Endodermal cell (in vitro differentiated cells): Measurements from ENCODE around the gene ZBTB20. TPM values are rescaled to one million over a fixed set of nuclear protein-coding genes. Genes with fewer than 3 reads are reported as not detected.

Experiments used
- DNase-seq: peaks from one replicate; pipeline ENCODE4 v3.0.0-alpha.2; 2017
- H3K27ac ChIP-seq: 2 replicates; pipeline ENCODE4 v1.5.1; 2013; ENCODE audit warnings: mild to moderate bottlenecking, low read depth, low read length, moderate library complexity
- H3K27me3 ChIP-seq: 2 replicates; pipeline ENCODE4 v1.6.1; 2013; ENCODE audit warnings: mild to moderate bottlenecking, low read length, moderate library complexity; ENCODE audit not compliant: insufficient read depth, control insufficient read depth, poor library complexity, severe bottlenecking
- H3K36me3 ChIP-seq: 2 replicates; pipeline ENCODE4 v1.7.0; 2013; ENCODE audit warnings: mild to moderate bottlenecking, low read length, moderate library complexity; ENCODE audit not compliant: control insufficient read depth, insufficient read depth
- H3K4me1 ChIP-seq: one replicate; pipeline ENCODE4 v1.7.0; 2013; ENCODE audit warnings: low read length; ENCODE audit not compliant: control insufficient read depth, insufficient read depth
- H3K4me3 ChIP-seq: 2 replicates; pipeline ENCODE4 v1.5.1; 2013; ENCODE audit warnings: mild to moderate bottlenecking, low read length, moderate library complexity
- H3K9ac ChIP-seq: 2 replicates; pipeline ENCODE4 v1.6.1; 2013; ENCODE audit warnings: mild to moderate bottlenecking, low read length, moderate library complexity; ENCODE audit not compliant: poor library complexity, severe bottlenecking; ENCODE audit errors: extremely low read depth
- H3K9me3 ChIP-seq: 2 replicates; pipeline ENCODE4 v1.6.1; 2013; ENCODE audit warnings: mild to moderate bottlenecking, low read length, moderate library complexity; ENCODE audit not compliant: control insufficient read depth
- H3K27ac Mint-ChIP-seq: 2 replicates; pipeline ENCODE4 v1.8.0; 2020; ENCODE audit warnings: mixed read lengths
- H3K27me3 Mint-ChIP-seq: 2 replicates; pipeline ENCODE4 v1.8.0; 2021; ENCODE audit warnings: mild to moderate bottlenecking, mixed read lengths; ENCODE audit not compliant: insufficient read depth
- H3K36me3 Mint-ChIP-seq: 2 replicates; pipeline ENCODE4 v1.8.0; 2020; ENCODE audit warnings: low read depth, mixed read lengths
- H3K4me1 Mint-ChIP-seq: 2 replicates; pipeline ENCODE4 v1.8.0; 2020; ENCODE audit warnings: mixed read lengths
- H3K4me3 Mint-ChIP-seq: 2 replicates; pipeline ENCODE4 v1.8.0; 2020; ENCODE audit warnings: mild to moderate bottlenecking, moderate library complexity, mixed read lengths
- H3K9me3 Mint-ChIP-seq: 2 replicates; pipeline ENCODE4 v1.8.0; 2020; ENCODE audit warnings: mild to moderate bottlenecking, mixed read lengths
- CTCF ChIP-seq: fragments of 200-600 bp; sonication (generic); conservative IDR thresholded peaks from 2 replicates; pipeline ENCODE4 v1.5.0; 2021; ENCODE audit warnings: antibody characterized with exemption, mild to moderate bottlenecking
- WGBS, 2 experiments: methylation state at CpG; one replicate each; pipeline versions ENCODE4 v1.1.5 to v1.1.7; 2013; ENCODE audit warnings: missing lambda C conversion rate in 2 of 2, mixed read lengths in 1 of 2; ENCODE audit not compliant: insufficient coverage in 1 of 2, insufficient read length in 1 of 2; 5-methylcytosine and 5-hydroxymethylcytosine counted together
- total RNA-seq, 2 donors: library from RNA; stranded (reverse); fragmentation: NEBNext Ultra II Directional in 1 of 2; extraction: Animal tissue kit (Norgen Biotek cat#: 25700) in 1 of 2; gene quantifications; 2 replicates in 1 of 2; 3 replicates in 1 of 2; pipeline ENCODE4 v1.2.1, GENCODE V29; 2021

The ZBTB20 gene
- total RNA-seq, 2 donors from 2014 or later, result 1.6 to 2.9 TPM

GRCh38 chr3:114356066-114356465 lies 791.0 kb downstream of the ZBTB20 start:
- Histone ChIP-seq H3K27me3 (no peaks in the 10 kb centered on the region), H3K9me3 (no peaks in the 10 kb centered on the region), H3K4me3 (no peak overlapping the region), H3K4me1 (no peaks in the 10 kb centered on the region), H3K36me3 (no peaks in the 10 kb centered on the region), H3K9ac (no peak overlapping the region), H3K27ac (peak overlapping the region; percentile 80)
- Mint-ChIP-seq H3K4me3 (no peak overlapping the region), H3K27ac (no peak overlapping the region), H3K9me3 (no peaks in the 10 kb centered on the region), H3K36me3 (no peaks in the 10 kb centered on the region), H3K27me3 (no peaks in the 10 kb centered on the region), H3K4me1 (peaks cover 3% of the 10 kb centered on the region)
- 26 to 50% methylated on average over 2 to 4 of the region's 4 CpGs for WGBS, 2 experiments
- no peak for TF ChIP-seq CTCF
- peak; percentile 82 for DNase-seq

GRCh38 chr3:114355653-114356052 lies 791.4 kb downstream of the ZBTB20 start:
- Histone ChIP-seq H3K27ac (peak overlapping the region; percentile 80), H3K27me3 (no peaks in the 10 kb centered on the region), H3K4me1 (no peaks in the 10 kb centered on the region), H3K36me3 (no peaks in the 10 kb centered on the region), H3K9ac (no peak overlapping the region), H3K9me3 (no peaks in the 10 kb centered on the region), H3K4me3 (no peak overlapping the region)
- Mint-ChIP-seq H3K27ac (no peak overlapping the region), H3K4me3 (no peak overlapping the region), H3K36me3 (no peaks in the 10 kb centered on the region), H3K27me3 (no peaks in the 10 kb centered on the region), H3K4me1 (peaks cover 3% of the 10 kb centered on the region), H3K9me3 (no peaks in the 10 kb centered on the region)
- TF ChIP-seq CTCF, result no peak
- DNase-seq, result no peak

GRCh38 chr3:114351822-114352145 lies 795.3 kb downstream of the ZBTB20 start:
- Mint-ChIP-seq H3K27me3 (no peaks in the 10 kb centered on the region), H3K27ac (no peak overlapping the region), H3K4me3 (no peak overlapping the region), H3K4me1 (no peaks in the 10 kb centered on the region), H3K9me3 (no peaks in the 10 kb centered on the region), H3K36me3 (no peaks in the 10 kb centered on the region)
- DNase-seq, result no peak
- no peaks in the 10 kb centered on the region for H3K27me3 ChIP-seq
- H3K4me3 ChIP-seq, result no peak overlapping the region
- H3K27ac ChIP-seq, result no peak overlapping the region
- no peak for TF ChIP-seq CTCF
- H3K9ac ChIP-seq, result no peak overlapping the region
- no peaks in the 10 kb centered on the region for H3K36me3 ChIP-seq
- no peaks in the 10 kb centered on the region for H3K4me1 ChIP-seq
- H3K9me3 ChIP-seq, result no peaks in the 10 kb centered on the region
- WGBS, 2 experiments, result 94% methylated on average over 7 to 9 of the region's 9 CpGs
